ENCODE measurements around the gene CCDC170. TPM values are rescaled to one million over a fixed set of nuclear protein-coding genes. Genes with fewer than 3 reads are reported as not detected.
"Not testable (repeated sequence)": the region's sequence is repeated elsewhere in the genome, so short reads cannot be mapped to it uniquely, and the experiment has no call there.

Gene CCDC170
- total and polyA plus RNA-seq, 5 experiments from 2014 or later, result 0.09 TPM; not detected in 4

DNA sequence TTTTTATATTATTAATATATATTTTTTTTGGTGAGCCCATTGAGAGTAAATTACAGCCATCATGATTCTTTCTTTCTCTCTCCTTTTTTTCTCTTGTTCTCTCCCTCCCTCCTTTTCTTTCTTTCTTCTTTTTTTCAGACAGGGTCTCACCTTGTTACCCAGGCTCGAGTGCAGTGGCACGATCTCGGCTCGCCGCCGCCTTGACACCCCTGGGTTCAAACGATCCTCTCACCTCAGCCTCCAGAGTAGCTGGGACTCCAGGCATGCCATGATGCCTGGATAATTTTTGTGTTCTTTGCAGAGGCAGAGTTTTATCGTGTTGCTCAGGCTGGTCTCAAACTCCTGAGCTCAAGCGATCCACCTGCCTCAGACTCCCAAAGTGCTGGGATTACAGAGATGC is 1.6 kb downstream of the CCDC170 start:
- ATAC-seq (no peak), DNase-seq (no peak)
- Mint-ChIP-seq H3K27me3 (peaks cover 31 to 54% (median 40%) of the 10 kb centered on the region in 5 donors), H3K36me3 (peaks cover 0 to 3% (median 0%) of the 10 kb centered on the region in 3 donors), H3K27ac (no peak overlapping the region), H3K4me3 (peak overlapping the region in 6 of 10 donors; percentile 35 to 65 (median 44)), H3K4me1 (peaks cover 0 to 15% (median 11%) of the 10 kb centered on the region in 4 donors), H3K9me3 (no peaks in the 10 kb centered on the region)
- POLR2A ChIA-PET, result no interaction called here

DNA sequence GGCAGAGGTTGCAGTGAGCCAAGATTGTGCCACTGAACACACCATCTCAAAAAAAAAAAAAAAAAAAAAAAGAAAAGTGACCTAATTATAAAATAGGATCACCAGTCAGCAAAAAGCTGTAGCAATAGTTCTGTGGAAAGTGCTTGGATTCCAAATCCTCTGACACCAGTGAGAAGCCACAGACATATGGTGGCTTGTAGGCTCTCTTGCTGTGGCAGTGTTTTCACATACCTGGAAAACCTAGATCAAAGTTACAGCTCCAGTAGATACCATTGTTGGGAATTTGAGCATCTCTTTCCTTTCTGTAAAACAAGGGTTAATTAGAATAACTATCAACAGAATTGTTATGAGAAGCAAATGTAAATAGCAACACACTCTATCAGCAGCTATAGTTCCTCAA is 4.1 kb downstream of the CCDC170 start:
- DNase-seq, result no peak
- Mint-ChIP-seq H3K36me3 (peaks cover 0 to 3% (median 0%) of the 10 kb centered on the region in 3 donors), H3K27me3 (peaks cover 30 to 54% (median 38%) of the 10 kb centered on the region in 5 donors), H3K27ac (no peak overlapping the region), H3K9me3 (no peaks in the 10 kb centered on the region), H3K4me3 (no peak overlapping the region), H3K4me1 (peaks cover 0 to 16% (median 11%) of the 10 kb centered on the region in 4 donors)
- POLR2A ChIA-PET, result no interaction called here
- ATAC-seq, result no peak

DNA sequence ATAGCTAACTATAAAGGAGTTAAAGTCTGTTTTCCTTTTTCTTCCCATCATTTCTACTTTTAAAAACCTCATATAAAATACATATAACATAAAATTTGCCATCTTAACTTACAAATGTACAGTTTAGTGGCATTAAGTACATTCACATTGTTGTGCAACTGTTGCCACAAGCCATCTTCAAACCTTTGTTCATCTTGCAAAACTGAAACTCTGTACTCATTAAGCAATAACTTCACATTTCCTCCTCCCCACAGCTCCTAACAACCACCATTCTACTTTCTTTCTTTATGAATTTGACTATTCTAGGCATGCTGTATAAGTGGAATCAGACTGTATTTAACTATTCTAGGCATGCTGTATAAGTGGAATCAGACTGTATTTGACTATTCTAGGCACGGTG is 4.5 kb downstream of the CCDC170 start:
- Mint-ChIP-seq H3K36me3 (peaks cover 0 to 3% (median 0%) of the 10 kb centered on the region in 3 donors), H3K27me3 (peaks cover 28 to 49% (median 34%) of the 10 kb centered on the region in 5 donors), H3K9me3 (no peaks in the 10 kb centered on the region), H3K27ac (no peak overlapping the region), H3K4me1 (peaks cover 0 to 14% (median 10%) of the 10 kb centered on the region in 4 donors), H3K4me3 (no peak overlapping the region)
- DNase-seq (no peak), ATAC-seq (no peak)
- POLR2A ChIA-PET, result no interaction called here

DNA sequence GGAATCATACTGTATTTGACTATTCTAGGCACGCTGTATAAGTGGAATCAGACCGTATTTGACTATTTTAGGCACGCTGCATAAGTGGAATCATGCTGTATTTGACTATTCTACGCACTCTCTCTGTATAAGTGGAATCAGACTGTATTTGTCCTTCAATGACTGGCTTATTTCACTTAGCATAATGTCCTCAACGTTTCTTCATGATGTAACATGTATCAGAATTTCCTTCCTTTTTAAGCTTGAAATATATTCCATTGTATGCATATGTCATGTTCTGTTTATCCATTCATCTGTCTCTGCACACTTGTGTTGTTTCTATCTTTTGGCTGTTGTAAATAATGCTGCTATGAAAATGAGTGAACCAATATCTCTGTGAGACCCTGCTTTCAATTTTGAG is 5.7 kb downstream of the CCDC170 start:
- Mint-ChIP-seq H3K27ac (no peak overlapping the region), H3K36me3 (peaks cover 0 to 3% (median 0%) of the 10 kb centered on the region in 3 donors), H3K9me3 (no peaks in the 10 kb centered on the region), H3K27me3 (peaks cover 24 to 51% (median 30%) of the 10 kb centered on the region in 5 donors), H3K4me1 (peaks cover 0 to 8% (median 5%) of the 10 kb centered on the region in 4 donors), H3K4me3 (no peak overlapping the region)
- DNase-seq (no peak), ATAC-seq (no peak)
- POLR2A ChIA-PET, result no interaction called here

DNA sequence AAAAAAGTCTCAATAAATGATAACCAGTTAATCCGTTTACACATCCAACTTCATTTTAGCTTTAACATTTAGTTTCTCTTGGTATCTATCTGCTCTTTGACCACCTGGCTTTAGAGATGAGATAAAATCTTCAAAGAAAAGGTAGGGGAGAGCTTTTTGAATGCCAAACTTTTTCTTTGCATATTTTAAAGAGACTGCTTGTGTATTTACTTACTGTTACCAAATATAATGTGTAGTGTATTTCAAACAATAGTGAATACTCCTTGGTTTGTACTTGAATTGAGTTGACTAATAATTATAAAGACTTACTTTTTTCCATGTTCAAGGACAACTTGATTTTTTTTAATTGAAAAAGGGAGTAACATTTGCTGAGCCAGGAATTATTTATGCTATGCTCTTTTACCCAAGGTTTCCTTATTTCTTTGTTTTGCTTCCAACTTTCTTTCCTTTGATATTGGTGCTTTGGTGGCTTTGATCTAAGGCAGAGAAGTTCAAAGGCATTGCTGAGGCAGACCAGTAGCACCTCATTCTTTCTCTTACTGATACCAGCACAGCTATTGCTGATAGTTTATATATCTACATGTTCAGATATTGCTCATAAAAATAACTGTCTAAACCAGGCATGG is 7.8 kb downstream of the CCDC170 start:
- Mint-ChIP-seq H3K9me3 (no peaks in the 10 kb centered on the region), H3K27me3 (peaks cover 9 to 30% (median 13%) of the 10 kb centered on the region in 5 donors), H3K36me3 (no peaks in the 10 kb centered on the region), H3K4me1 (peaks cover 0 to 2% (median 0%) of the 10 kb centered on the region in 4 donors), H3K4me3 (no peak overlapping the region), H3K27ac (no peak overlapping the region)
- DNase-seq (no peak), ATAC-seq (no peak)
- POLR2A ChIA-PET, result no interaction called here

DNA sequence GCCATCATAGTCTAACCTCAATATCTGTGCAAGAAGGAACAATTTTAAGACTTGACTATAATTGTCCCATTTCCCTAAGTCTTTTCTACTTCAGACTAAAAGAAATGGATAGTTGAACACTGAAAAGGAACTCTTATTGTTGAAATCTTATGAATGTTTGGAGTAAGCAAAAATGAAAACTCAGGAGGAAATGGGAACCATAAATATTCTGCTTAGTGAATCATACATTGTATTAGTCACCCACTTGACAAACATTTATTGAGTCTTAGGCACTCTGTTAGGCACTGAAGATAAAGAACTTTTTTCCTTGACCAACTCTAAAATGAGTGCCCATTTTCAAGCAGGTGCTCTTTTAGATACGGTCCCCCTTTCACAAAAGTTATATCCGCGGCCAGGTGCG is 8.7 kb downstream of the CCDC170 start:
- no peaks in the 10 kb centered on the region for H3K9me3 Mint-ChIP-seq
- H3K4me3 Mint-ChIP-seq, result no peak overlapping the region
- no peak overlapping the region for H3K27ac Mint-ChIP-seq
- peaks cover 5 to 22% (median 10%) of the 10 kb centered on the region in 5 donors for H3K27me3 Mint-ChIP-seq
- POLR2A ChIA-PET, result no interaction called here
- H3K4me1 Mint-ChIP-seq, result peaks cover 0 to 2% (median 0%) of the 10 kb centered on the region in 4 donors
- no peak for DNase-seq
- ATAC-seq, result no peak
- no peaks in the 10 kb centered on the region for H3K36me3 Mint-ChIP-seq

DNA sequence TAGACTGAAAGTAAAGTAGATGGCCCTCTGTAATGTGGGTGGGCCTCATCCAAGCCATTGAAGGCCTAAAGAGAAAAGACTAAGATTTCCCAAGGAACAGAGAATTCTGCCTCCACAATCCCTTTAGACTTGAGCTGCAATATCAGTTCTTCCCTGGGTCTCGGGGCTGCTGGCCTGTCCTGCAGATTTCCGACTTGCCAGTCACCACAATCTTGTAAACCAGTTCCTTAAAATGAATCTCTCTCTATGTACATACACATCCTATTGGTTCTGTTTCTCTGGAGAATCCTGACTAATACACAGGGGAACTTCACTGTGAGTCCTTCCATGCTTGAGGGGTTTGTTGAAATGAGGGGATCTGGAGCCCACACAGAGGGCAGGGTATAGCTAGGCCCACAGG is 12.9 kb downstream of the CCDC170 start:
- H3K36me3 Mint-ChIP-seq, result no peaks in the 10 kb centered on the region
- POLR2A ChIA-PET, result no interaction called here
- H3K27ac Mint-ChIP-seq, result no peak overlapping the region
- H3K4me1 Mint-ChIP-seq, result peaks cover 0 to 2% (median 0%) of the 10 kb centered on the region in 4 donors
- DNase-seq, result no peak
- no peak overlapping the region for H3K4me3 Mint-ChIP-seq
- no peak for ATAC-seq
- peaks cover 3 to 7% (median 5%) of the 10 kb centered on the region in 5 donors for H3K27me3 Mint-ChIP-seq
- no peaks in the 10 kb centered on the region for H3K9me3 Mint-ChIP-seq

DNA sequence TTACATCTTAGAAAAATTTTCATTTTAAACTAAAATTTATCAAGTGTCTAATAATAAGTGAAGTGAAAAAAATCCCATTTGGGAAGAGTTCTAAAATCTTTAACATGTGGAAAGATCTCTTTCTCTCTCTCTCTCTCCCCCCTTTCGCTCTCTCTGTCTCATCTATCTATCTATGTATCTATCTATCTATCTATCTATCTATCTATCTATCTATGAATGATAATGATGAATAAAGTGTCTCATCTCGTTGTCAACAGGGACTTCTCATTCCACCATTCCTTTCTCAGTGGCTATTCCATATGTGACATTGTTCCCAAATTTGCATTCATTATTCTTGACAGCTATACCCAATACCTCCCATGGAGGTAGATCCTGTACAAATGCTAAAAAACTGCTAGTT is 15.2 kb downstream of the CCDC170 start:
- H3K27ac Mint-ChIP-seq, result peak overlapping the region in 1 of 10 donors; percentile 56
- POLR2A ChIA-PET, result no interaction called here
- H3K4me3 Mint-ChIP-seq, result no peak overlapping the region
- H3K4me1 Mint-ChIP-seq, result no peaks in the 10 kb centered on the region
- DNase-seq (no peak), ATAC-seq (no peak)
- H3K9me3 Mint-ChIP-seq, result no peaks in the 10 kb centered on the region
- H3K27me3 Mint-ChIP-seq, result peaks cover 0 to 5% (median 3%) of the 10 kb centered on the region in 5 donors
- H3K36me3 Mint-ChIP-seq, result no peaks in the 10 kb centered on the region

DNA sequence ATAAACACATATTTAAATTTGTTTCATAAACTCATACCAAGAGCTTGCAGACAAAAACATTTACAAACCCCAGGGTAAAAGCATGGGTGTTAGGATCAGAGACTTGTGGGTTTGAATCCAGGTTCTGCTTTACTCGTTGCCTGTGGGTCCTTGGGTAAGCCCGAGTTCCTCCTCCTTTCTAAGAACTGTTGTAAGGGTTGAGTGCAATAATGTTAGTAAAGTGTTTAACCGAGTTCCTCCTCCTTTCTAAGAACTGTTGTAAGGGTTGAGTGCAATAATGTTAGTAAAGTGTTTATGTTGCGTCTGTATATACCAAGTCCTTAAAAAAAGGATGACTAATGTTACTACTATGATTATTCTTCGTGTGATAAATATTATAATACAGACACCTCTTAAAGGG is 18.7 kb downstream of the CCDC170 start:
- Mint-ChIP-seq H3K9me3 (peaks cover 0 to 11% (median 6%) of the 10 kb centered on the region in 9 donors), H3K36me3 (peaks cover 0 to 6% (median 0%) of the 10 kb centered on the region in 3 donors), H3K4me1 (peaks cover 0 to 2% (median 0%) of the 10 kb centered on the region in 4 donors), H3K4me3 (no peak overlapping the region), H3K27me3 (peaks cover 0 to 8% (median 5%) of the 10 kb centered on the region in 5 donors), H3K27ac (no peak overlapping the region)
- no peak for DNase-seq
- no peak for ATAC-seq
- POLR2A ChIA-PET, result no interaction called here

DNA sequence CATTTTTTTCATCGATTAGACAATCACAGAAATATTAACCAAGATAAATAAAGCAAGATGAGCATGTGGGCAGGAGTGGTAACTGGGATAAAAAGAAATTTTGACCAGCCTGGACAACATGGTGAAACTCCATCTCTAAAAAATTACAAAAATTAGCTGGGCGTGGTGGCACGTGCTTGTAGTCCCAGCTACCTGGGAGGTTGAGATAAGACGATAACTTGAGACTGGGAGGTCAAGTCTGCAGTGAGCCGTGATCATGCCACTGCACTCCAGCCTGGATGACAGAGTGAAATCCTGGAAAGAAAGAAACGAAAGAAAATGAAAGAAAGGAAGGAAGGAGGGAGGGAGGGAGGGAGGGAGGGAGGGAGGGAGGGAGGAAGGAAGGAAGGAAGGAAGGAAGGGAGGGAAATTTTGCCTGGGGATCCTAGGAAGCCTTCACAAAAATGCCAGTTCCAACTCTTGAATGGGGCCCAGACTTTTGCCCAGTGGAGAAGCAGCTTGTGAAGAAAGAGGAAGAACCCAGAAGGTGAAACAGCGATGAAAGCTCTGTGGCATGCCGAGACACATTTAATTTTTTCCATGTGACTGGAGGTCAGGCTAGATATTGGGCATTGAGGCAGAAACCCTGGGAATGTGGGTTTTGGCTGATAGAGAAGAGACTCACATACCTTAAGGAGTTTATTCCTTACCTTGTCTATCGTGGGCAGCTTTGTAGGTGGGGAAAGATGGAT is 20.3 kb downstream of the CCDC170 start:
- Mint-ChIP-seq H3K36me3 (peaks cover 2 to 12% (median 3%) of the 10 kb centered on the region in 3 donors), H3K4me1 (peaks cover 0 to 2% (median 0%) of the 10 kb centered on the region in 4 donors), H3K9me3 (peaks cover 6 to 24% (median 19%) of the 10 kb centered on the region in 9 donors), H3K27me3 (peaks cover 0 to 11% (median 7%) of the 10 kb centered on the region in 5 donors), H3K4me3 (no peak overlapping the region), H3K27ac (no peak overlapping the region)
- DNase-seq, result no peak
- POLR2A ChIA-PET, result no interaction called here
- no peak for ATAC-seq

DNA sequence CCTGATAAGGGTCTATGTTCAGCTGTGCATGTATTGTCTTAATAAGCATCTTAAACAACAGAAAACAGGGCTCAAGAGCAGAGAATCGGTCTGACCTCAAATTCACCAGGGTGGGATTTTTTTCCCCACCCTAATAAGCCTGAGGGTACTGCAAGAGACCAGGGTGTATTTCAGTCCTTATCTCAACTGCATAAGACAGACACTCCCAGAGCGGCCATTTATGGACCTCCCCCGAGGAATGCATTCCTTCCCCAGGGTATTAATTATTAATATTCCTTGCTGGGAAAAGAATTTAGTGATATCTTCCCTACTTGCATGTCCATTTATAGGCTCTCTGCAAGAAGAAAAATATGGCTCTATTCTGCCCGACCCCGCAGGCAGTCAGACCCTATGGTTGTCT is 25.2 kb downstream of the CCDC170 start:
- H3K27ac Mint-ChIP-seq, DNase-seq, H3K4me1 Mint-ChIP-seq, POLR2A ChIA-PET, H3K4me3 Mint-ChIP-seq, ATAC-seq: not testable (repeated sequence)
- H3K9me3 Mint-ChIP-seq, result peaks cover 18 to 62% (median 49%) of the 10 kb centered on the region in 9 donors
- peaks cover 2 to 24% (median 5%) of the 10 kb centered on the region in 3 donors for H3K36me3 Mint-ChIP-seq
- peaks cover 0 to 11% (median 5%) of the 10 kb centered on the region in 5 donors for H3K27me3 Mint-ChIP-seq

DNA sequence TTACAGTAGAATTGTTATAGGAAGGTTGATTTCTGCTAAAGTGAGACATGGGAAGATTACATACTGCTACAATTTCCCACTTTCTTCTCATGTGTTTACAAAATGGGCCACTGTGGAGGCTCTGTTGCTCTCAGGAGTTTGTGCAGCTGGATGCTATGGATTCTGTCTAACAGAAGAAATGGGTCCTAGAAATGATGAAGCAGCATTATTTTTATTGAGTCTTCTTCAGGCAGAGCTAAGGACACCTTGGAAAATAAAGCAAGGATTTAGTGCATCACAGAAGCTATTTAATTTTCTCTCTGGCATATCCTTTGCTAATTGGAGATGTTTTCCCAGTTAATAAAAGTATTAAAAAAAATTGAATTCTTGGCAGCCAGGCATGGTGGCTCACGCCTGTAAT is 29.2 kb downstream of the CCDC170 start:
- Mint-ChIP-seq H3K4me1 (no peaks in the 10 kb centered on the region), H3K27ac (no peak overlapping the region), H3K36me3 (peaks cover 2 to 18% (median 5%) of the 10 kb centered on the region in 3 donors), H3K27me3 (peaks cover 8 to 17% (median 12%) of the 10 kb centered on the region in 5 donors), H3K4me3 (no peak overlapping the region), H3K9me3 (peaks cover 16 to 62% (median 44%) of the 10 kb centered on the region in 9 donors)
- POLR2A ChIA-PET, result no interaction called here
- DNase-seq (no peak), ATAC-seq (no peak)

DNA sequence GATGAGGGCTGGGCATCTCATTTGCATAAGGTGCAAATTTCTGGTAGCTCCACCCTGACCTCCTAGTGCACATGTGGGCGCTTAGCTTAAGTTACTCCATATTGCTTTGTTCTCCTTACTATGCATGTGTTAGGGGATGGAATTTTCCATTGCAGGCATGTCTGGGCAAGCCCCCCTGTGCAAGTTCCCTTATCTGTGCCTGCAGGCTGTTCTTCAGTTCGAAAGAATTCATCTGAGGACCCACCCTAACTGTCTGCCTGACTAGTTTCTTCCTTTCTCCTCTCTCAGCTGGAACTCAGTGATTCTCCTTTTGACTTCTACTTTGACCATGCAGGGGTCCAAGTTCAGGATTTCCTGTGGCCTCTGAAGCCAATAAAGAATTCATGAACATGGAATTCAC is 30.2 kb downstream of the CCDC170 start:
- H3K4me1 Mint-ChIP-seq, result no peaks in the 10 kb centered on the region
- DNase-seq, result no peak
- POLR2A ChIA-PET, result no interaction called here
- no peak overlapping the region for H3K4me3 Mint-ChIP-seq
- H3K27me3 Mint-ChIP-seq, result peaks cover 8 to 16% (median 11%) of the 10 kb centered on the region in 5 donors
- H3K9me3 Mint-ChIP-seq, result peaks cover 12 to 52% (median 35%) of the 10 kb centered on the region in 9 donors
- H3K36me3 Mint-ChIP-seq, result peaks cover 0 to 12% (median 2%) of the 10 kb centered on the region in 3 donors
- H3K27ac Mint-ChIP-seq, result no peak overlapping the region
- ATAC-seq, result no peak
